Measurements from ENCODE around the gene FAR2.
"Not testable (repeated sequence)": the region's sequence is repeated elsewhere in the genome, so short reads cannot be mapped to it uniquely, and the experiment has no call there.

- TF ChIP-seq, protein P1, sequence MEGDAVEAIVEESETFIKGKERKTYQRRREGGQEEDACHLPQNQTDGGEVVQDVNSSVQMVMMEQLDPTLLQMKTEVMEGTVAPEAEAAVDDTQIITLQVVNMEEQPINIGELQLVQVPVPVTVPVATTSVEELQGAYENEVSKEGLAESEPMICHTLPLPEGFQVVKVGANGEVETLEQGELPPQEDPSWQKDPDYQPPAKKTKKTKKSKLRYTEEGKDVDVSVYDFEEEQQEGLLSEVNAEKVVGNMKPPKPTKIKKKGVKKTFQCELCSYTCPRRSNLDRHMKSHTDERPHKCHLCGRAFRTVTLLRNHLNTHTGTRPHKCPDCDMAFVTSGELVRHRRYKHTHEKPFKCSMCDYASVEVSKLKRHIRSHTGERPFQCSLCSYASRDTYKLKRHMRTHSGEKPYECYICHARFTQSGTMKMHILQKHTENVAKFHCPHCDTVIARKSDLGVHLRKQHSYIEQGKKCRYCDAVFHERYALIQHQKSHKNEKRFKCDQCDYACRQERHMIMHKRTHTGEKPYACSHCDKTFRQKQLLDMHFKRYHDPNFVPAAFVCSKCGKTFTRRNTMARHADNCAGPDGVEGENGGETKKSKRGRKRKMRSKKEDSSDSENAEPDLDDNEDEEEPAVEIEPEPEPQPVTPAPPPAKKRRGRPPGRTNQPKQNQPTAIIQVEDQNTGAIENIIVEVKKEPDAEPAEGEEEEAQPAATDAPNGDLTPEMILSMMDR (IDR thresholded peaks at IDR 0.05; ENCODE audit: extremely low read depth in 1 of 2, insufficient read depth in 1 of 2, low read depth in 1 of 2, low read length in 2 of 2), result not testable (repeated sequence)
- TF ChIP-seq POLR2AphosphoS5 (IDR thresholded peaks at IDR 0.05; ENCODE audit: insufficient read depth, low read depth, low read length); POLR2A (IDR thresholded peaks at IDR 0.05; ENCODE audit: low read depth, low read length): not testable (repeated sequence)
Observed at GRCh38 chr12:29169978-29170377, 20.9 kb downstream of the FAR2 start.

Data from endothelial cell of umbilical vein (primary cell).